Prostate gland (tissue), 2 donors: ENCODE measurements around the gene CATSPER1. TPM values are rescaled to one million over a fixed set of nuclear protein-coding genes. Genes with fewer than 3 reads are reported as not detected.

Source experiments
- DNase-seq: peaks from one replicate; pipeline ENCODE4 v3.0.0-alpha.2; 2019; ENCODE audit warnings: low spot score
- H3K27ac ChIP-seq, 2 donors: fragments of 200-600 bp; sonication (generic); 2 replicates each; pipeline ENCODE4 v1.5.1; 2017 to 2019
- H3K27me3 ChIP-seq: fragments of 200-600 bp; sonication (generic); replicated peaks from 2 replicates; pipeline ENCODE4 v1.5.1; 2019; ENCODE audit not compliant: insufficient read depth
- H3K36me3 ChIP-seq, 2 donors: fragments of 200-600 bp; sonication (generic); 1 replicate in 1 of 2; 2 replicates in 1 of 2; pipeline versions ENCODE4 v1.5.1 to v1.8.1; 2017 to 2019
- H3K4me1 ChIP-seq: fragments of 200-600 bp; sonication (generic); replicated peaks from 2 replicates; pipeline ENCODE4 v1.5.1; 2019
- H3K4me3 ChIP-seq, 2 donors: fragments of 200-600 bp; sonication (generic); 2 replicates each; pipeline ENCODE4 v1.5.1; 2017 to 2019
- H3K9me3 ChIP-seq: fragments of 200-600 bp; sonication (generic); 2 replicates; pipeline ENCODE4 v1.5.1; 2017
- CTCF ChIP-seq, 4 experiments: fragments of 200-600 bp in 2 of 4; fragments of 450-650 bp in 2 of 4; sonication (generic) in 2 of 4; IDR thresholded peaks; 1 replicate in 3 of 4; 2 replicates in 1 of 4; pipeline ENCODE4 v1.5.1; 2016 to 2019; ENCODE audit warnings: antibody characterized with exemption in 4 of 4, mild to moderate bottlenecking in 2 of 4, moderate library complexity in 2 of 4
- POLR2A ChIP-seq: fragments of 450-650 bp; IDR thresholded peaks from one replicate; pipeline ENCODE4 v1.6.1; 2016; ENCODE audit warnings: antibody characterized with exemption, mild to moderate bottlenecking
- POLR2AphosphoS5 ChIP-seq: sonication (generic); formaldehyde crosslinking; IDR thresholded peaks from one replicate; pipeline ENCODE4 v1.6.1; 2017; ENCODE audit warnings: antibody characterized with exemption
- WGBS: methylation state at CpG from one replicate; pipeline ENCODE4 v1.1.5; 2018; 5-methylcytosine and 5-hydroxymethylcytosine counted together
- intact Hi-C: fragments of 100-400 bp; cut with DNase I; formaldehyde crosslinking; loops from one replicate; pipeline ENCODE4 v1.14.2; 2022
- total RNA-seq, 2 donors: library from RNA; depleted of rRNA; stranded (reverse); fragments of >200 nt; gene quantifications; one replicate each; pipeline ENCODE4 v1.1.0, GENCODE V29; 2016

Gene CATSPER1
- total RNA-seq, 2 donors from 2014 or later = 0.85 TPM; not detected in 1

- no peak for TF ChIP-seq CTCF (IDR thresholded peaks at IDR 0.05)
- no peak for TF ChIP-seq POLR2AphosphoS5
- TF ChIP-seq POLR2A = no peak
- H3K9me3 ChIP-seq = no peaks in the 10 kb centered on the region
- intact Hi-C loops = no loop called here
- H3K27ac ChIP-seq = no peak overlapping the region
- DNase-seq = no peak
- WGBS = 88% methylated on average over 34 of the region's 34 CpGs
- H3K36me3 ChIP-seq = peaks cover 2 to 15% of the 10 kb centered on the region in 2 donors
- H3K4me1 ChIP-seq = no peaks in the 10 kb centered on the region
- no peaks in the 10 kb centered on the region for H3K27me3 ChIP-seq
- H3K4me3 ChIP-seq = no peak overlapping the region
Measured at GRCh38 chr11:65978391-65979238, 47.7 kb downstream of the CATSPER1 start.

- Histone ChIP-seq H3K27me3 (no peaks in the 10 kb centered on the region), H3K4me1 (no peaks in the 10 kb centered on the region), H3K27ac (no peak overlapping the region), H3K36me3 (peaks cover 2 to 15% of the 10 kb centered on the region in 2 donors), H3K4me3 (no peak overlapping the region), H3K9me3 (no peaks in the 10 kb centered on the region)
- intact Hi-C loops = no loop called here
- 92% methylated on average over 27 of the region's 29 CpGs for WGBS
- DNase-seq = no peak
- TF ChIP-seq POLR2AphosphoS5 = no peak
- TF ChIP-seq CTCF (IDR thresholded peaks at IDR 0.05) = no peak
- TF ChIP-seq POLR2A = no peak
Measured at GRCh38 chr11:65977621-65978390, 48.5 kb downstream of the CATSPER1 start.

- Histone ChIP-seq H3K4me3 (no peak overlapping the region), H3K9me3 (no peaks in the 10 kb centered on the region), H3K4me1 (no peaks in the 10 kb centered on the region), H3K27me3 (no peaks in the 10 kb centered on the region), H3K27ac (no peak overlapping the region), H3K36me3 (peaks cover 2 to 15% of the 10 kb centered on the region in 2 donors)
- intact Hi-C loops = no loop called here
- 77% methylated on average over 42 of the region's 43 CpGs for WGBS
- no peak for DNase-seq
- no peak for TF ChIP-seq POLR2AphosphoS5
- TF ChIP-seq POLR2A = no peak
- no peak for TF ChIP-seq CTCF (IDR thresholded peaks at IDR 0.05)
Measured at GRCh38 chr11:65976216-65977176, 49.8 kb downstream of the CATSPER1 start.

- Histone ChIP-seq H3K4me1 (no peaks in the 10 kb centered on the region), H3K4me3 (no peak overlapping the region), H3K27me3 (no peaks in the 10 kb centered on the region), H3K27ac (no peak overlapping the region), H3K36me3 (peaks cover 2 to 15% of the 10 kb centered on the region in 2 donors), H3K9me3 (no peaks in the 10 kb centered on the region)
- TF ChIP-seq POLR2AphosphoS5 (no peak), CTCF (IDR thresholded peaks at IDR 0.05) (no peak), POLR2A (no peak)
- intact Hi-C loops = no loop called here
- DNase-seq = no peak
- 92% methylated on average over 9 of the region's 9 CpGs for WGBS
Measured at GRCh38 chr11:65975771-65976170, 50.5 kb downstream of the CATSPER1 start.
